GM12878 (cell line): ENCODE results near the gene DPYSL4. TPM values are rescaled to one million over a fixed set of nuclear protein-coding genes. Genes with fewer than 3 reads are reported as not detected.

ENCODE experiments used
- ATAC-seq: fragments of 200-7000 bp; cut with Tn5 transposase; 3 replicates; pipeline ENCODE4 v1.9.1; 2020; ENCODE audit warnings: mild to moderate bottlenecking, moderate library complexity
- BruUV-seq: library from RNA; stranded (reverse); fragments of 400-500 nt; replicated peaks from 2 replicates; lab custom pipeline; 2021; lab: Mats Ljungman, UMichigan
- CTCF ChIA-PET: fragments of 300-600 bp; sonication (Branson Sonifier 250); formaldehyde crosslinking; extraction: SDS; loops from one replicate; lab custom pipeline; 2021; ENCODE audit warnings: inconsistent platforms; lab: Yijun Ruan, JAX
- POLR2A ChIA-PET: fragments of 350-600 bp; formaldehyde crosslinking; extraction: SDS; loops from one replicate; lab custom pipeline; 2021; ENCODE audit warnings: inconsistent platforms; lab: Charles Lee
- RAD21 ChIA-PET: fragments of 300-600 bp; sonication (Branson Sonifier 250); formaldehyde crosslinking; loops from one replicate; lab custom pipeline; 2023; ENCODE audit warnings: antibody characterized with exemption; ENCODE audit not compliant: unreplicated experiment; lab: Charles Lee
- SMC1A ChIA-PET: fragments of 300-600 bp; sonication (Branson Sonifier 250); formaldehyde crosslinking; loops from one replicate; lab custom pipeline; 2023; ENCODE audit not compliant: unreplicated experiment, uncharacterized antibody; lab: Charles Lee
- DNase-seq: peaks from one replicate; pipeline ENCODE4 v3.0.0-alpha.2; 2011; ENCODE audit warnings: low read depth, low spot score
- FAIRE-seq: peaks from 3 replicates; lab custom pipeline; 2011; peaks lifted over from hg19 to GRCh38; lab: Jason Lieb, UNC
- H2AFZ ChIP-seq: 2 replicates; pipeline ENCODE4 v1.6.0; 2011; ENCODE audit warnings: low read depth, low read length, control low read depth; ENCODE audit not compliant: control insufficient read depth
- H3K27ac ChIP-seq: 2 replicates; pipeline ENCODE4 v1.5.1; 2011; ENCODE audit warnings: control low read depth; ENCODE audit not compliant: control insufficient read depth, insufficient read depth
- H3K27me3 ChIP-seq, 2 experiments: replicated peaks in 1 of 2; 2 replicates each; pipeline versions ENCODE4 v1.6.0 to v1.6.1; 2011; ENCODE audit warnings: low read length in 1 of 2; ENCODE audit not compliant: control insufficient read depth in 2 of 2, insufficient read depth in 2 of 2
- H3K36me3 ChIP-seq, 2 experiments: 2 replicates each; pipeline ENCODE4 v1.5.1; 2011; ENCODE audit warnings: low read length in 1 of 2; ENCODE audit not compliant: control insufficient read depth in 2 of 2, insufficient read depth in 2 of 2
- H3K4me1 ChIP-seq: 2 replicates; pipeline ENCODE4 v1.6.1; 2011; ENCODE audit warnings: mild to moderate bottlenecking, low read length, moderate library complexity, mixed read lengths; ENCODE audit not compliant: control insufficient read depth, insufficient read depth
- H3K4me2 ChIP-seq: 2 replicates; pipeline ENCODE4 v1.6.0; 2011; ENCODE audit warnings: control low read depth; ENCODE audit not compliant: control insufficient read depth, insufficient read depth
- H3K4me3 ChIP-seq: fragments of 200-600 bp; sonication (generic); 2 replicates; pipeline ENCODE4 v1.5.1; 2016
- H3K79me2 ChIP-seq: 2 replicates; pipeline ENCODE4 v1.6.0; 2011; ENCODE audit warnings: low read length; ENCODE audit not compliant: control insufficient read depth, insufficient read depth
- H3K9ac ChIP-seq: 2 replicates; pipeline ENCODE4 v1.8.0; 2011; ENCODE audit warnings: low read length, control low read depth, mixed read lengths; ENCODE audit not compliant: control insufficient read depth, insufficient read depth
- H3K9me3 ChIP-seq: replicated peaks from 3 replicates; pipeline ENCODE4 v1.5.1; 2011; ENCODE audit warnings: mild to moderate bottlenecking, low read length; ENCODE audit not compliant: control insufficient read depth, insufficient read depth
- H4K20me1 ChIP-seq: 2 replicates; pipeline ENCODE4 v1.6.0; 2011; ENCODE audit not compliant: control insufficient read depth, insufficient read depth
- BMI1 ChIP-seq: fragments of 450-650 bp; IDR thresholded peaks from 2 replicates; pipeline ENCODE4 v1.6.1; 2016; ENCODE audit warnings: mild to moderate bottlenecking, moderate library complexity, borderline replicate concordance
- CHD4 ChIP-seq: fragments of 200-600 bp; sonication (generic); IDR thresholded peaks from 2 replicates; pipeline ENCODE4 v1.6.1; 2016; ENCODE audit warnings: mild to moderate bottlenecking
- DPF2 ChIP-seq: fragments of 450-650 bp; IDR thresholded peaks from 2 replicates; pipeline ENCODE4 v1.6.1; 2017; ENCODE audit warnings: mild to moderate bottlenecking
- EZH2 ChIP-seq: IDR thresholded peaks from 2 replicates; pipeline ENCODE4 v1.6.1; 2012; ENCODE audit warnings: low read depth, mild to moderate bottlenecking, control low read depth, inconsistent platforms, low read length, borderline replicate concordance; ENCODE audit not compliant: control insufficient read depth
- KAT2A ChIP-seq: conservative IDR thresholded peaks from 2 replicates; pipeline ENCODE4 v1.6.1; 2011; ENCODE audit warnings: low read depth, low read length; ENCODE audit not compliant: control insufficient read depth
- KDM1A ChIP-seq: fragments of 200-600 bp; sonication (generic); IDR thresholded peaks from 2 replicates; pipeline ENCODE4 v1.6.1; 2016; ENCODE audit warnings: borderline replicate concordance
- MYB ChIP-seq: fragments of 150-350 bp; IDR thresholded peaks from 2 replicates; pipeline ENCODE4 v1.6.1; 2014; ENCODE audit warnings: mild to moderate bottlenecking, low read depth, low read length, borderline replicate concordance
- PML ChIP-seq: IDR thresholded peaks from 2 replicates; pipeline ENCODE4 v1.6.1; 2012; ENCODE audit warnings: low read length, inconsistent platforms
- RAD21 ChIP-seq: IDR thresholded peaks from 2 replicates; pipeline ENCODE4 v1.6.1; 2011; ENCODE audit warnings: mild to moderate bottlenecking, low read depth, low read length, moderate library complexity; ENCODE audit not compliant: insufficient read depth
- SMC3 ChIP-seq: IDR thresholded peaks from 2 replicates; pipeline ENCODE4 v1.6.1; 2011; ENCODE audit warnings: low read length, improper control_type of control experiment, borderline replicate concordance
- SUPT20H ChIP-seq: IDR thresholded peaks from 2 replicates; pipeline ENCODE4 v1.6.1; 2011; ENCODE audit warnings: low read depth, mild to moderate bottlenecking, low read length, moderate library complexity, borderline replicate concordance; ENCODE audit not compliant: control insufficient read depth
- TBL1XR1 ChIP-seq: IDR thresholded peaks from 2 replicates; pipeline ENCODE4 v1.6.1; 2012; ENCODE audit warnings: low read depth, low read length, improper control_type of control experiment
- ZSCAN29 ChIP-seq: fragments of 450-650 bp; IDR thresholded peaks from 2 replicates; pipeline ENCODE4 v1.6.1; 2017; ENCODE audit warnings: mild to moderate bottlenecking, moderate library complexity
- WGBS: methylation state at CpG from one replicate; pipeline ENCODE4 v1.1.6; 2016; ENCODE audit warnings: low lambda C conversion rate; ENCODE audit not compliant: insufficient replicate concordance, insufficient coverage; ENCODE audit errors: missing lambda C conversion rate; 5-methylcytosine and 5-hydroxymethylcytosine counted together
- in situ Hi-C: fragments of 300-500 bp; cut with MboI; formaldehyde crosslinking; loops from 9 replicates; pipeline ENCODE4 v1.14.3; 2018; ENCODE audit warnings: mixed read lengths
- intact Hi-C: fragments of 100-400 bp; cut with micrococcal nuclease; formaldehyde crosslinking; loops from one replicate; pipeline ENCODE4 v1.14.2; 2022; ENCODE audit not compliant: unreplicated experiment
- polyA plus RNA-seq, 11 experiments: library from polyadenylated mRNA; depleted of rRNA in 4 of 11; unstranded in 6 of 11; stranded (reverse) in 5 of 11; fragments of >200 nt; fragmentation: Nextera tagmentation in 4 of 11; fragmentation: Illumina TruSeq in 1 of 11; extraction: Ambion mirVana in 4 of 11; extraction: Trizol in 1 of 11; gene quantifications; 1 replicate in 1 of 11; 2 replicates in 10 of 11; pipeline versions ENCODE4 v1.2.1 to v1.2.3, GENCODE V29; 2011 to 2016; ENCODE audit warnings: inconsistent platforms in 2 of 11, missing spikeins in 2 of 11, low read depth in 1 of 11
- total RNA-seq, 4 experiments: library from RNA; depleted of rRNA in 3 of 4; stranded (reverse); fragments of >200 nt in 3 of 4; fragmentation: Illumina TruSeq in 1 of 4; extraction: Trizol in 1 of 4; gene quantifications; 2 replicates each; pipeline versions ENCODE4 v1.2.1 to v1.2.3, GENCODE V29; 2013 to 2021
- TF ChIP-seq, protein P1 (sequence below): fragments of 450-650 bp; IDR thresholded peaks from 2 replicates; pipeline ENCODE4 v1.6.1; 2017; ENCODE audit warnings: mild to moderate bottlenecking, moderate library complexity
- TF ChIP-seq, protein P2 (sequence below), 3 experiments: IDR thresholded peaks in 2 of 3; conservative IDR thresholded peaks in 1 of 3; 2 replicates each; pipeline ENCODE4 v1.5.1; 2011; ENCODE audit warnings: low read depth in 3 of 3, low read length in 3 of 3, mild to moderate bottlenecking in 3 of 3, control low read depth in 2 of 3, moderate library complexity in 2 of 3, inconsistent platforms in 1 of 3, mixed read lengths in 1 of 3; ENCODE audit not compliant: control insufficient read depth in 2 of 3, insufficient read depth in 1 of 3; ENCODE audit errors: extremely low read depth in 1 of 3

Gene DPYSL4
- total and polyA plus RNA-seq, 10 of the 15 experiments (the other 5 are each of a cell fraction or from before 2014, with no cell fraction given): 0.10 to 0.21 TPM; not detected in 8

GRCh38 chr10:132196178-132197113, 9.7 kb downstream of the DPYSL4 start (continued):
- TF ChIP-seq SUPT20H: no peak
- no peak for TF ChIP-seq MYB

GRCh38 chr10:132197271-132198067, 10.7 kb downstream of the DPYSL4 start:
- POLR2A ChIA-PET: no interaction called here
- H3K4me3 ChIP-seq: no peak overlapping the region
- in situ Hi-C loops (no loop called here), intact Hi-C loops (no loop called here)
- H3K79me2 ChIP-seq: no peaks in the 10 kb centered on the region
- no peaks in the 10 kb centered on the region for H3K4me1 ChIP-seq
- SMC1A ChIA-PET: no interaction called here
- H3K9me3 ChIP-seq: no peaks in the 10 kb centered on the region
- WGBS: 29% methylated on average over 25 of the region's 25 CpGs
- no peaks in the 10 kb centered on the region for H3K27me3 ChIP-seq
- DNase-seq (no peak), FAIRE-seq (no peak), ATAC-seq (no peak)
- H4K20me1 ChIP-seq: no peaks in the 10 kb centered on the region
- RAD21 ChIA-PET: no interaction called here
- CTCF ChIA-PET: interaction anchor here (0.9 kb wide), 1 partner anchor 18 kb away, joined by 3 read pairs; no protein-coding TSS in a partner anchor
- no peak overlapping the region for H3K27ac ChIP-seq
- H3K9ac ChIP-seq: no peak overlapping the region
- H3K4me2 ChIP-seq: no peak overlapping the region
- H3K36me3 ChIP-seq: no peaks in the 10 kb centered on the region
- BruUV-seq: no TSS peak
- no peak overlapping the region for H2AFZ ChIP-seq
- TF ChIP-seq, protein P1, sequence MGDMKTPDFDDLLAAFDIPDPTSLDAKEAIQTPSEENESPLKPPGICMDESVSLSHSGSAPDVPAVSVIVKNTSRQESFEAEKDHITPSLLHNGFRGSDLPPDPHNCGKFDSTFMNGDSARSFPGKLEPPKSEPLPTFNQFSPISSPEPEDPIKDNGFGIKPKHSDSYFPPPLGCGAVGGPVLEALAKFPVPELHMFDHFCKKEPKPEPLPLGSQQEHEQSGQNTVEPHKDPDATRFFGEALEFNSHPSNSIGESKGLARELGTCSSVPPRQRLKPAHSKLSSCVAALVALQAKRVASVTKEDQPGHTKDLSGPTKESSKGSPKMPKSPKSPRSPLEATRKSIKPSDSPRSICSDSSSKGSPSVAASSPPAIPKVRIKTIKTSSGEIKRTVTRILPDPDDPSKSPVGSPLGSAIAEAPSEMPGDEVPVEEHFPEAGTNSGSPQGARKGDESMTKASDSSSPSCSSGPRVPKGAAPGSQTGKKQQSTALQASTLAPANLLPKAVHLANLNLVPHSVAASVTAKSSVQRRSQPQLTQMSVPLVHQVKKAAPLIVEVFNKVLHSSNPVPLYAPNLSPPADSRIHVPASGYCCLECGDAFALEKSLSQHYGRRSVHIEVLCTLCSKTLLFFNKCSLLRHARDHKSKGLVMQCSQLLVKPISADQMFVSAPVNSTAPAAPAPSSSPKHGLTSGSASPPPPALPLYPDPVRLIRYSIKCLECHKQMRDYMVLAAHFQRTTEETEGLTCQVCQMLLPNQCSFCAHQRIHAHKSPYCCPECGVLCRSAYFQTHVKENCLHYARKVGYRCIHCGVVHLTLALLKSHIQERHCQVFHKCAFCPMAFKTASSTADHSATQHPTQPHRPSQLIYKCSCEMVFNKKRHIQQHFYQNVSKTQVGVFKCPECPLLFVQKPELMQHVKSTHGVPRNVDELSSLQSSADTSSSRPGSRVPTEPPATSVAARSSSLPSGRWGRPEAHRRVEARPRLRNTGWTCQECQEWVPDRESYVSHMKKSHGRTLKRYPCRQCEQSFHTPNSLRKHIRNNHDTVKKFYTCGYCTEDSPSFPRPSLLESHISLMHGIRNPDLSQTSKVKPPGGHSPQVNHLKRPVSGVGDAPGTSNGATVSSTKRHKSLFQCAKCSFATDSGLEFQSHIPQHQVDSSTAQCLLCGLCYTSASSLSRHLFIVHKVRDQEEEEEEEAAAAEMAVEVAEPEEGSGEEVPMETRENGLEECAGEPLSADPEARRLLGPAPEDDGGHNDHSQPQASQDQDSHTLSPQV: no peak
- TF ChIP-seq SMC3 (no peak), KAT2A (no peak), KDM1A (no peak), BMI1 (no peak), EZH2 (no peak), TBL1XR1 (no peak), PML (no peak), DPF2 (no peak), RAD21 (no peak), ZSCAN29 (no peak), CHD4 (no peak)
- TF ChIP-seq, protein P2, sequence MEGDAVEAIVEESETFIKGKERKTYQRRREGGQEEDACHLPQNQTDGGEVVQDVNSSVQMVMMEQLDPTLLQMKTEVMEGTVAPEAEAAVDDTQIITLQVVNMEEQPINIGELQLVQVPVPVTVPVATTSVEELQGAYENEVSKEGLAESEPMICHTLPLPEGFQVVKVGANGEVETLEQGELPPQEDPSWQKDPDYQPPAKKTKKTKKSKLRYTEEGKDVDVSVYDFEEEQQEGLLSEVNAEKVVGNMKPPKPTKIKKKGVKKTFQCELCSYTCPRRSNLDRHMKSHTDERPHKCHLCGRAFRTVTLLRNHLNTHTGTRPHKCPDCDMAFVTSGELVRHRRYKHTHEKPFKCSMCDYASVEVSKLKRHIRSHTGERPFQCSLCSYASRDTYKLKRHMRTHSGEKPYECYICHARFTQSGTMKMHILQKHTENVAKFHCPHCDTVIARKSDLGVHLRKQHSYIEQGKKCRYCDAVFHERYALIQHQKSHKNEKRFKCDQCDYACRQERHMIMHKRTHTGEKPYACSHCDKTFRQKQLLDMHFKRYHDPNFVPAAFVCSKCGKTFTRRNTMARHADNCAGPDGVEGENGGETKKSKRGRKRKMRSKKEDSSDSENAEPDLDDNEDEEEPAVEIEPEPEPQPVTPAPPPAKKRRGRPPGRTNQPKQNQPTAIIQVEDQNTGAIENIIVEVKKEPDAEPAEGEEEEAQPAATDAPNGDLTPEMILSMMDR (IDR thresholded peaks at IDR 0.05 in 2 of 3, conservative IDR thresholded peaks at IDR 0.05 in 1 of 3; ENCODE audit: control insufficient read depth in 2 of 3, extremely low read depth in 1 of 3, insufficient read depth in 1 of 3, low read depth in 3 of 3, low read length in 3 of 3): no peak
